A549 treated with RU486 at 1 μM for 4 hours (cell line): ENCODE results near the gene REPS2. TPM values are rescaled to one million over a fixed set of nuclear protein-coding genes. Genes with fewer than 3 reads are reported as not detected.

Experiments used
- total RNA-seq: library from RNA; stranded (reverse); fragments of 200-300 nt; extraction: Qiagen RNA extraction; gene quantifications from 5 replicates; pipeline ENCODE4 v1.2.3, GENCODE V29; 2022; ENCODE audit warnings: low read depth

Gene REPS2
- 0.32 to 0.80 TPM (median 0.56 TPM) in 5 replicates for total RNA-seq

DNA sequence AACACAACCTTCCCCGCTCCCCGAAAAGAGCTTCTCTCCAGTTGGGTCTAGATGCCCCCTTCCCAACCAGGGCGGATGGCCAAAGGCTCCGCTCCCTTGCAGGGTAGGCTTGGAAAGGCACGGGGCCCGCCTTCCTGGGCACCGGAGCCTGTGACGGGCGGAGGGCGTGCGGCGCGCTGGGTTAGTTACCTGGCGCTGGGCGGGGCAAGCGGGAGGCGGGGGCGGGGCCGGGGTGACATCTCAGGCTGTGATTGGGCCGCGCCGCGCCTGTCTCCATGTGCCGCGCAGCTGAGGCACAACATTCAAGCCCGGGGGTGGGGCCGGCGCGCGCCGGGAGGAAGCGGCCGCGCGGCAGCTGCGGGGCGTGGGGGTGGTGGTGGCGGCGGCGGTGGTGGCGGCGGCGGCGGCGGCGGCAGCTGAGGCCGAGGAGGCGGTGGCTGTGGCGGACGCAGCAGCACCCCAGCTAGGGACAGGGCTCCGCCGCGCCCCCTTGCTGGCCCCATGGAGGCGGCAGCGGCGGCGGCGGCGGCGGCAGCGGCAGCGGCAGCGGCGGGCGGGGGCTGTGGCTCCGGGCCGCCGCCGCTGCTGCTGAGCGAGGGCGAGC lies at the start of gene REPS2:
TSS of gene REPS2 (plus strand) at position 298 of the 604 bp plus-strand sequence. CDS start at position 502, 204 bp downstream.

Other genes with a start within 250 kb of the REPS2 start
- gene CTPS2, start 234.0 kb upstream of the REPS2 start, total RNA-seq, result 7.8 to 10.7 TPM (median 10.5 TPM) in 5 replicates
- 18.3 to 24.0 TPM (median 23.2 TPM) in 5 replicates for gene SYAP1, start 227.0 kb upstream of the REPS2 start, total RNA-seq
- gene TXLNG, start 160.2 kb upstream of the REPS2 start, total RNA-seq, result 9.8 to 18.1 TPM (median 15.6 TPM) in 5 replicates
- gene RBBP7, start 76.3 kb upstream of the REPS2 start, total RNA-seq, result 156 to 183 TPM (median 165 TPM) in 5 replicates